HG02763 (cell line): ENCODE results near the gene DGCR2.
"Not testable (repeated sequence)": the region's sequence is repeated elsewhere in the genome, so short reads cannot be mapped to it uniquely, and the experiment has no call there.

ENCODE experiments used
- ATAC-seq: cut with Tn5 transposase; IDR thresholded peaks from one replicate; pipeline ENCODE4 v1.9.1; 2021; ENCODE audit warnings: mild to moderate bottlenecking, moderate library complexity; ENCODE audit not compliant: unreplicated experiment

The DGCR2 gene

DNA sequence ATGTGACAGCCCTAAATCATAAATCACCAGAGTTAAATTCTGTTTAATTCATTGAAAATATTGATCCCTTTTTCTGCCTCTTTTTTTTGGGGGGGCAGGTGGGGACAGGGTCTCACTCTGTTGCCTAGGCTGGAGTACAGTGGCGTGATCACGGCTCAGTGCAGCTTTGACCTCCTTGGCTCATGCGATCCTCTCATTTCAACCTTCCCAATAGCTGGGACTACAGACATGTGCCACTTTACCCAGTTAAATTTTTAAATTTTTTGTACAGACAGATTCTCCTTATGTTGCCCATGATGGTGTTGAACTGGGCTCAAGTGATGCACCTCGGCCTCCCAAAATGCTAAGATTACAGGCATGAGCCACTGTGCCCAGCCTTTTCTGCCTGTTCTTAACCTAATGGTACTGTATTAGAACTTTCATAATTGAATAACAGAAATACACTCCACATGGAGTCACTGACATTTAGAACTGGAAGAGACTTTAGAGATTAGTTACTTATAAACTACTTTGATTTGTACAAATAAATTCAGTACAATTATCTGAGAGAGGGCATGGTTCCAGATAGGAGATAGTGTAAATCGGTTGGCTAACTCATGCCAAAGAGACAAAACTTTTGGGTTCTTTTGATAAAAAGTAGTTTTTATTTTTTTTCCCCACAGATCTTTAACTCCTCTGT lies 109.8 kb downstream of the DGCR2 start:
- ATAC-seq, result no peak

DNA sequence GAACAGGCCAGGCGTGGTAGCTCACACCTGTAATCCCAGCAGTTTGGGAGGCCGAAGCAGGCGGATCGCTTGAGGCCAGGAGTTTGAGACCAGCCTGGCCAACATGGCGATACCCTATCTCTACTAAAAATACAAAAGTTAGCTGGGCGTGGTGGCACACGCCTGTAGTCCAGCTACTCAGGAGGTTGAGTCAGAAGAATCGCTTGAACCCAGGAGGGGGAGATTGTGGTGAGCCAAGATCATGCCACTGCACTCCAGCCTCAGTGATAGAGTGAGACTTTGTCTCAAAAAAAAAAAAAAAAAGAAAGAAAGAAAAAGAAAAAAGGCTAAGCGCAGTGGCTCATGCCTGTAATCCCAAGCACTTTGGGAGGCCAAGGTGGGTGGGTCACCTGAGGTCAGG lies 110.6 kb downstream of the DGCR2 start:
- not testable (repeated sequence) for ATAC-seq

DNA sequence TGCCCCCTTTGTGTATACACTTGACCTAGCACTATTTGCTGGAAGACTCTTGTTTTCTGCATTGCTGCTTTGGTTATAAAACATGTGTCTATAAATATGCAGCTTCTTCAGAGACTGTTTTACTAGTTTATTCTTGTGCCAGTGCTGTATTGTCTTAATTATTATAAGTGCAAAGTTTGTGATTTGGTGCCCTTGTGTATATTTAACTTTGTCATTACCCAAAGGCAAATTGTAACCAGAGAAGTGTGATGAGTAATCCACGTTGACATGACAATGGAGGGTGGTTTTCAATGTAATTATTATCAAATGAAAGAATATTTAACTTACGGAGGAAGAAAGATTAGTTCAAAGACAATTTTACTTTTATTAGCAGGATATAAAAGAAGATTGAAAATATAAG lies 111.1 kb downstream of the DGCR2 start:
- ATAC-seq, result no peak

DNA sequence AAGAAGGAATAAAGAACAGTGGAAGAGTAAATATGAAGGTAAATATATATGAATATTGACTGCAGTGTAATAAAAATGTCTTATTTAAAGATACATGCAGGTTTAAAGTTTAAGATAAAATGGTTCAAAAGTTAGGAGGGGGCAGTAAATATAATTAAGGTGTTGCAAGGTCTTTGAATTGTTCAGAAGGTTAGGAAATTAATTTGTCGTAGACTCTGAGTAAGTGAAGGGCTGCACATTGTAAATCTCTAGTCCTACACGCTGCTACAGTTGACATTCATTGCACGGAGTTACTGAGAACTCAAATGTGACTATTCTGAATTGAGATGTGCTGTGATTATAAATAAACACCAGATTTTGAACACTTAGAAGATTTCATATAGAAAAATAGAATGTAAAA lies 116.3 kb downstream of the DGCR2 start:
- no peak for ATAC-seq

DNA sequence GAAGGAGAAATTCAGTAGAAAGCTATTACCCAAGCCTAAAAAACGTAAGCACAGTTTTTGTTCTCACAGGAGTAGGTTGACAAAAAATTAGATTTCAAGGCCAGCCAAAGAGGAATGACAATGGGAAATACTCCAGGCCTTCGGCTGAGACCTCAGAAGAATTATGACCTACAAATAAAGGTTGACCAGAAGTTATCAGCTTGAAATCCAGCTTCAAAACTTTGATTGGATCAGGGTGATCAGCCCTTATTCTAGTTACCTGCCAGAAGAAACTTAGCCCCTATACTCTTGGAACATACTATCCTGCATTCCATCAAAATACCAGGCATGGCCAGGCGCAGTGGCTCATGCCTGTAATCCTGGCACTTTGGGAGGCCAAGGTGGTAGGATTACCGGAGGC lies 117.7 kb downstream of the DGCR2 start:
- ATAC-seq, result no peak

DNA sequence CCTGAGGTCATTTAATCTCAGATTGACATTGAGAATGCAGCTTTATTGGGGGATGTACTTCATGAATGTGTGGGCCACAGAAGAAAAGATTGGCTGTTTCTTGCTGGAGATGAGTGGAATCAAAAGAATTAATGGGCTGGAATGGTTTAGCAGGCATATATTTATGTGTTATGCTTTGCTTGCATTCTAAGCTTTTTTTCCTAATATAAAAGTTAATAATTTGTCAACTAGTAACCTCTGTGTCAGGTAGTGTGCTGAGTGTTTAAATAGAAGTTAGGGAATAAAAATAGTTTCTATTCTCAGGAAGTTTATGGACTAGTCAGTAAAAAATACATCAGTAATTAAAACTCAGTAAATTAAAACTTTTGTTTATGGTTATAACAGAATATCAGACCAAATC lies 118.7 kb downstream of the DGCR2 start:
- no peak for ATAC-seq

DNA sequence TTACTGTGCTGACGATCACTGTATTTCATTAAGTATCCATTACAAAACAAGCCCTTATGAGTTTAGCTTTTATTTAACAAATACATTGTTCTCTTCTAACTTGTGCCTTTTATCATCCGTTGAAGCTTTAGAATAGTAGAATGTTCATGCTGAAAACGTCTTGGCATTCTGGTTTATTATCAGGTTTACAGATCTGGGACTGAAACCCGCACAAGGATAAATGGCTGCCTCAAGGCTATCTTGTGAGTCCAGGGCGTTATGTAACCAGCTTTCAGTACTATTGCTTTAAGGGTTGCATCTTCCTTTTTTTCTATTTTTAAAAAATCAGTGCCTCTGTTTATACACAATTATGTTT lies 119.6 kb downstream of the DGCR2 start:
- no peak for ATAC-seq

DNA sequence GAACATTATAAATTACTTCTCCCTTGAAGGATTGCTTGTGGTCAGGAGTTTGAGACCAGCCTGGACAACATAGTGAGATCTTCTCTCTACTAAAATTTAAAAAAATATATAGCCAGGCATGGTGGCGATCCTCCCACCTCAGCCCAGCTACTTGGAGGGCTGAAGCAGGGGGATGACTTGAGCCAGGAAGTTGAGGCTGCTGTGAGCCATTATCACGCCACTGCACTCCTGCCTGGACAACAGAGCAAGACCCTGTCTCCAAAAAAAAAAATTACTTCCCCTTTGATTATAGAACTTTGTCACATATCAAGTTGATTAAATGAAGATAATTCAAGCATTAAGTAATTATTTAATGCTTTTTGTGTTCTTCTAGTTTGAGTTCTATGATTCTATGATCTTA lies 121.0 kb downstream of the DGCR2 start:
- no peak for ATAC-seq

DNA sequence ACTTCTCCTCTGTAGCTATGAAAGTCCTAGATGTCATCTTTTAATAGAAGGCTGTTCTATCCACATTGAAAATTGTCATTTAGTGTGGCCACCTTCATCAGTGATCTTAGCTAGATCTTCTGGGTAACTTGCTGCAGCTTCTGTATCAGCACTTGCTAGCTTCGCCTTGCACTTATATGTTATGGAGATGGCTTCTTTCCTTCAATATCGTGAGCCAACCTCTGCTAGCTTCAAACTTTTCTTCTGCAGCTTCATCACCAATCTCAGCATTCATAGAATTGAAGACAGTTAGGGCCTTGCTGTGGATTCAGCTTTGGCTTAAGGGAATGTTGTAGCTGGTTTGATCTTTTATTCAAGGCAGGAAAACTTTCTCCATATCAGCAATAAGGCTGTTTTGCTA lies 122.1 kb downstream of the DGCR2 start:
- not testable (repeated sequence) for ATAC-seq

DNA sequence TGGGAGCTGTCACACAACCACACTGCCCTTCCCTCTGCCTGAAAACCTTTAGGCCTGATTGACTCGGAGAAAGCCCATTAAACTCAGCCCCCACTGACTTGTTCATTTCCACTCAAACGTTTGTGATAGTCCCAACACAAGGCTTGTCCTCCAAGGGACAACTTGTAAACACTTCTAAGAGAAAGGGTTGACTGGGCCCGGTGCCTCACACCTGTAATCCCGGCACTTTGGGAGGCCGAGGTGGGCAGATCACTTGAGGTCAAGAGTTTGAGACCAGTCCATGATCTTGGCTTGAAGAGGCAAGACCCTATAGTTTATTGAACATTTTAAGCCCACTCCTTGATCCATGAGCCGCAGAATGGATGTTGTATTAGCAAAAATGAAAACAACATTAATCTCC lies 122.8 kb downstream of the DGCR2 start:
- ATAC-seq, result no peak

DNA sequence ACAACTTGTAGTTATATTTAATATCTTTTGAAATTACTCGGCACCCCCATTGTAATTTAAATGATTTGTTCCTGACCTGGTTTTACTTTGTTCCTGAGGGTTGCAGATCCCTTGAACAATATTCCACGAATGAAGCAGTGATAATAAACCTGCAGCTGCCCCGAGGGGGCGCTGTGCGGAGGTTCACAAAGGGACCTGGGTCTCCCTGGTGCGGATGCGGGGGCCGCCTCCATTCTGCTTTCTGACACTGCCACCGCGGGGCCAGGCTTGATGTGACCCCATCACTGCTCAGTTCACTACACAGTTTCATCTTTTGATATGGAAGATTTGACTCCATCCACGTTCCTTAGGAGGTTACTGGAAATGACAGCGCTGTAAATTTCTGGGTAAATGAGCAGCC lies 123.2 kb downstream of the DGCR2 start:
- ATAC-seq, result no peak

DNA sequence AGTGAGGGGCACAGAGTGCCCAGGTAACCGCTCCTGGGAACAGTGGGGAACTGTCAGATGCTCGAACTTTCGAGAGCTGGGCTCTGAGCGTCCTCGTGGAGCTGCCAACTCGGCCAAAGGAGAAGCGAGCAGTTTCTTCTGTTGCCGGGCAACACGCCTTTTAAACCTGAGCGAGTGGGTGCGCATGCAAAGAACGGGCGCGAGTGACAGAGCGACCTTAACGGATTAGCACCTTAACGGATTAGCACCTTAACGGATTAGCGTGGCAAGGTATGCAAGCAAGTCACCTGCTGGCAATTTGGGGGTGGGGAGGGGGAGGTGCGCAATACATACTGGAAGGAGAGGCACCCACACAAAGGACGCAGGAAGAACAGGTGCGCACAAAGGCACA lies 124.3 kb downstream of the DGCR2 start:
- ATAC-seq, result no peak

DNA sequence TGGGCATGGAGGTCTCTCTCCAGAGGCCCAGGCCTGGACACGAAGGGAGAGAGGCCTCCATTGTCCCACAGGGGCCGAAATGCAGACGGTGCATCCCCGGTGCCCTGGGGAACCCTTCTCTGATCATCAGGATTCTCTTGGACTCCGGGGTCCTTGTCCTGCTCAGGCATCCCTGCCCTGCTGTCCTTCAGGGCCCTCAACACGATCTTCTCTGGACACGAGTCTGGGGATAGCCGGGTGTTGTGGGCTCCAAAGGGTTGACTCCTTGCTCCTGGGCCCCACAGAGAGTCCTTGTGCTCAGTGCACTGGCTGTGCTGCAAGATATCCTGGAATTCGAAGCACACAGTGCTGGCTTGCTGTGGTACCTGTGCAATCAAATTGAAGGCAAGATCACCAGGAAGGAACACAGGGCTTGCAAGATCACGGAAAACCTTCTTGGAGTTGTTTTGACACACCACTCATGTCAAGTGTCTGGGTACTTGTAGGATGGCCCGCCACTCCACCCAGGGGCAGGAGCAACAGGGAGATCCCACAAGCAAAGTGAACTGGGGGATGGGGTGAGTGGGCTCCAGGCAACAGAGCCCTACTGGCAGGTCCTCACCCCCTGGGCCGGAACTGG lies 124.8 kb downstream of the DGCR2 start:
- no peak for ATAC-seq

DNA sequence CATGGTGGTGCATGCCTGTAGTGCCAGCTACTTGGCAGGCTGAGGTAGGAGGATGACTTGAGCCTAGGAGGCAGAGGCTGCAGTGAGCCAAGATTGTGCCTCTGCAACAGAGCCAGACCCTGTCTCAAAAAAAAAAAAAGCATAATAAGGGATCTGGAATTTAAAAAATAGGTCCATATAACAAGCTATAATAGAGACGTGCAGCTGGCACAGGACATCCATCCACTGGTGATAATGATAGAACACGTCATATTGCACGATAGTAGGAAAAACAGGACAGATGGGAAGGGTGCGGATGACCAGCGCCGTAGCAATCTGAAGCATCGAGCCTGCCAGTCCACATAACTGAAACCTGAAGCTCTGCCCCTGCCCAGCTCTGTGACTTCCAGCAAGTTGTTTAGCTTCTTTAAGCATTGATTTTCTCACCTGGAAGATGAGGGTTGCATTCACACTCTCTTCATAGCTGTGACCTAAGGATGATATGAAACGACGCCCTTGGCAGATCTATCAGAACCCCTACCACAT lies 125.8 kb downstream of the DGCR2 start:
- ATAC-seq, result no peak

DNA sequence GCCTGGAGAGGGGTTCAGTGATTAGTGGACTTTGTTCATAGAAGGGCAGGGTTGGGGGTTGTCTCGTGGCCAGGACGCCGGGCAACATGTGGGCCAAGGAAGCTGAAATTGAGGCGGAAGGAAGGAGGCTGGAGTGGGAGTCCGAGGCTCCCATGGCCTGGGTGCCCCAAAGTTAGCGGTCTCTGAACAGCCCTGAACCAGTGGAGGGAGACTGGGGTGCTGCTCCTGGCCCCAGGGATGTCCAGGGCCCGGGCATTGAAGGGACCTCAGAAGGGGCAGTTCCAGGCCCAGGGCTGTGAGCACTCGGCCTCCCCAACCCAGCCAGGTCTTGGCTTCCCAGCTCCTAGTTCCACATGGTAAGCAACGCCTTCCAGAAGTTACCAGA lies 126.9 kb downstream of the DGCR2 start:
- ATAC-seq, result no peak

DNA sequence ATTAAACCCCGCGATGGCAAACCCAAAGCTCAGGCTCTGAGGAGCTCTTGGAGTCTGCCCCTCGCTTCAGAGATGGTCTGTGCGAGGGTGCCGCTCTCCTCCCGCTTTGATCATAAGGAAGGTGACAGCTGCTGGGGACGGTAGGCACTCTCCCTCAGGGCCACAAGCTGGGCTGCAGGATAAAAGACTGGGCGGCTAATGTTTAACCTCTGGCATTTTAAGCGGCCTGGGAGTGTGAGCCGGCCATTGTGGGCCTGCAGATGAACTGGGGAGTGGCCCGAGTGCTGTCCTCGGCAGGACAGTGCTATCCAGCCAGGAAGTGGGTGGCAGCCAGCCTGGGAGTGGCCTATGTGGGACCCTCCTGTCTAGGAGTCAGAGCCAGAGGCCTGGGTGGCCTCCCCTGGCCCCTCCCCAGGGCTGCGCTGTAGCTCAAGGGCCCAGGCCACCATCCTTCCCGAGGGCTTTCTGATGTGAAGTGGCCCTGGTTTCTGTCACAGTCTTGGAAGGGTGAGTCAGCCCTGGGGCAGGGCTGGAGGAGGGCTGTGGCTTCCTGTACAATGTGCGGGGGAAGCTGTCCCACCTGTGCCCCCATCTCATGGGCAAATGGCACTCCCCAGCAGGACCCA lies 127.4 kb downstream of the DGCR2 start:
- ATAC-seq, result no peak

DNA sequence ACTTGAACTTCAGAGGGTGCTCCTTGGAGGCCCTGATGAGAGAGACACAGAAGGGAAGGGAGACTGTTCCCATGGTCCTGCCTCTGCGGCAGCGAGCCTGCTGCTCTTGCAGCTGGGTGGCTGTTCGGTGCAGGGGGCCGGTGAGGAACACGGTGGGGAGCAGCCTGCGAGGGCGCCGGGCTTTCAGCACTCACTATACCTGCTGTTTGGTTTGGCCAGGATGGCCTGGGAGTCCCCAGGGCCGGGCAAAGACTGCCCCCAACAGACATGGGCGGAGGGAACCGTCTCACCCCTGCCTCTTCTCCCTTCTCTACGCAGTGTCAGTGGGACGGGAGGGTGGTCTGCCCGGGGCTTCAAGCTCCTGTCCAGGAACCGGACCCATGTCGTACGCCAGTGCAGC lies 128.2 kb downstream of the DGCR2 start:
- ATAC-seq, result no peak

DNA sequence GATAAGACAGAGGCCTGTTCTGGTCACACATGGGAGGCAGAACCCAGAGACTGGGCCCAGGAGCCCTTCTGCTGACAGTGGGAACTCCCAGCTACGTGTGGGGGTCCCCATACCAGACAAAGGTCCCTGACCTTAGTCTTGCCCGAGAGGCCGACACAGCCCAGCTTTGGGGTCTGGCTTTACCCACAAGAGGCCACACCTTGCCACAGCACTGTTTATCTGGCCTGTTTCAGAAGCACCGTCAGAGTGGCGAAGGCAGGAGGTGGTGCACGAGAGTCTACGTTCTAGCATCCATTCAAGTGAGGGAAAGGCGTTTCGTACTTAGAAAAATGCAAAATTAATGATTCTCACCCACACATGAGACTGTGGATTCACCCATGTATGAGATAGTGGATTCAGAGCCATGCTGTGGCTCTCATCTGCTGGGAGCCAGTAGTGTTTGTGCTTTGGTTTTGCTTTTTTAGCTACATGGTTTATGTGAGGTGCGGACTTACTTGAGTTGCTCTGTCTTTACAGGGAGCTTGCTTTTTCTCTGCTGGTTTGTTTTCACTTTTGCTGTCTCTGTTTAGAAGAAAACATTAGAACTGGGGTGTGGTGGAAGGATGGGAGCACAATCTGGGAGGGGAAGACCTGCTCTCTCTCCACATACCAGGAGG lies 129.5 kb downstream of the DGCR2 start:
- no peak for ATAC-seq

DNA sequence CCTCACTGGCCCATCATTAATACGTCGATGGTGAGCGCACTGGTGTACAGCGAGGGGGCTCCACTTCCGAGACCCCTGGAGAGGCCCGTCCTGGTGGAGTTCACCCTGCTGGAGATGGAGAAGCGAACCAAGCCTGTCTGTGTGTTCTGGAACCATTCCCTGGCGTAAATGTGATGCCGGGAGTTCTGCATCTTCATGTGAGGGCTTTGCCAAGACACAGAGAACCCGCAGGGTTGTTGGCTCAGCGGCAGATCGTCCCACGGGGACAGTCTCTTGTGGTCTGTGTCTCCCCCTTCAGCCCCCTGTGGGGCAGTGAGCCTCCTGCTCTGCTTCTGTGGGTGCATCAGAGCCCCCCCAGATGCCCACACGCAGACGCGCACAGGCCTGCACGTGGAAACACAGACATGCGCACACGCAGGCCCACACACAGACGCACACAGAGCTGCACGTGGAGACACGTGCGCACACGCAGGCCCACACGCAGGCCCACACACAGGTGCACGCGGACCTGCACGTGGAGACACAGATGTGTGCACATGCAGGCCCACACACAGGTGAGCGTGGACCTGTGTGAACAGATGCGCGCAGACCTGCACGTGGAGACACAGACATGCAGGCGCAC lies 130.3 kb downstream of the DGCR2 start:
- no peak for ATAC-seq

DNA sequence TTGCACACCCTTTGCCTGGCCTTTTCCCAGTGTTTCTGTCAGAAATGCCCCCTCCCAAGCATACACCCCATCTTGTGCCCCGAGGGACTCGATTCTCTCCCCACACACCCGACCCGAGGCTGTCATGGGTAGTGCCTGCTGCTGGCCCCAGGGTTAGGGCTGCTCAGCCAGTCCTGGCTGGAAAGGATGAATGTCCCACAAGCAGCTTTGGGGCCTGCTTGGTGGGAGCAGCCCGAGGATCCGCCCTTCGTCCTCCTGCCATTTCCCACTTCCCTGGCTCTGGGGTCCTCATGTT lies 131.1 kb downstream of the DGCR2 start:
- ATAC-seq, result no peak

DNA sequence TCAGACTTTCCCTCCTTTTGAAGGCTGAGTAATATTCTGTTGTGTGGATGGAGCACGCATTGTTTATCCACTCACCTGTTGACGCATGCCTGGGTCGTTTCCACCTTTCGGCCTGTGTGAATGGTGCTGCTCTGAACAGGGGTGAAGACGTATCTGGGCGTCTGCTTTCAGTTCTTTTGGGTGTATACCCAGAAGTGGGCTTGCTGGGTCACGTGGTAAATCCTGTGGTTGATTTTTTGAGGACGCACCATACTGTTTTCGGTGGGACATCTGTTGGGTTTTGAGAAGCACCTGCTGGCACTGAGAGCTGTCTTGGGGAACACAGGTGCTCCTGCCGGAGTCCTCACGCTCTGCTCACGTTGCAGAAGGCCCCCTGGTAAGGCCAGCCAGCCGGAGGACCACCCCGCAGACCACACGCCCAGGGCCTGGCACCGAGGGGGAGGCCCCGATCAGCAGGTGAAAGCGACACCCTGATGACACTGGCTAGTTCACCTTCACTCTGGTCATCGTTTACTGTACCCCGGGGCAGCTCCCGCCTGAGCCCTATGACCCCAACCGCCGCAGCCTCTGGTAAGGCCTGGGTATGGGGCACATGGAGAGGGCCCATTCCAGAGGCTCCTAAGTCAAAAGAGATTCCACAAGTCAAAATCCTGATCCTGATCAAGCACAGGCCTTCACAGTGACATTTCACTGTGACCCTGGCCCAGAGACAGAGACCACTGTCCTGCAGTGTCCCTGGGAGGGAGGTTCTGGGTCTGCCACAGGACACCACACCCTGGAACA lies 131.7 kb downstream of the DGCR2 start:
- no peak for ATAC-seq
